Astrocyte (in vitro differentiated cells and primary cell): ENCODE measurements around the gene SFT2D2. TPM values are rescaled to one million over a fixed set of nuclear protein-coding genes. Genes with fewer than 3 reads are reported as not detected.

ENCODE experiments used
- DNase-seq: peaks from one replicate; pipeline ENCODE4 v3.0.0-alpha.2; 2010; ENCODE audit warnings: low read depth
- FAIRE-seq: peaks from 2 replicates; lab custom pipeline; 2011; peaks lifted over from hg19 to GRCh38; lab: Jason Lieb, UNC
- H2AFZ ChIP-seq: 2 replicates; pipeline ENCODE4 v1.6.0; 2012; ENCODE audit warnings: low read depth, low read length, inconsistent platforms
- H3K27ac ChIP-seq: 2 replicates; pipeline ENCODE4 v1.5.1; 2011; ENCODE audit warnings: low read depth, low read length, inconsistent platforms
- H3K27me3 ChIP-seq: 2 replicates; pipeline ENCODE4 v1.6.0; 2011; ENCODE audit warnings: low read length, inconsistent platforms; ENCODE audit not compliant: insufficient read depth
- H3K36me3 ChIP-seq: 2 replicates; pipeline ENCODE4 v1.5.1; 2011; ENCODE audit warnings: low read length, inconsistent platforms; ENCODE audit not compliant: insufficient read depth
- H3K4me1 ChIP-seq: 2 replicates; pipeline ENCODE4 v1.5.1; 2011; ENCODE audit warnings: low read length, inconsistent platforms; ENCODE audit not compliant: insufficient read depth
- H3K4me2 ChIP-seq: 2 replicates; pipeline ENCODE4 v1.6.0; 2012; ENCODE audit warnings: low read length, inconsistent platforms
- H3K4me3 ChIP-seq: 2 replicates; pipeline ENCODE4 v1.5.1; 2011; ENCODE audit warnings: low read depth, mild to moderate bottlenecking, low read length, inconsistent platforms; ENCODE audit not compliant: insufficient read depth
- H3K79me2 ChIP-seq: 2 replicates; pipeline ENCODE4 v1.6.0; 2012; ENCODE audit warnings: mild to moderate bottlenecking, low read length, inconsistent platforms; ENCODE audit not compliant: insufficient read depth
- H3K9ac ChIP-seq: 2 replicates; pipeline ENCODE4 v1.6.0; 2012; ENCODE audit warnings: mild to moderate bottlenecking, low read length, inconsistent platforms
- H3K9me3 ChIP-seq: 2 replicates; pipeline ENCODE4 v1.5.1; 2012; ENCODE audit warnings: low read depth, mild to moderate bottlenecking, low read length, inconsistent platforms; ENCODE audit not compliant: insufficient read depth
- H4K20me1 ChIP-seq: 2 replicates; pipeline ENCODE4 v1.6.0; 2012; ENCODE audit warnings: low read length, inconsistent platforms; ENCODE audit not compliant: insufficient read depth
- H3K27ac Mint-ChIP-seq: one replicate; pipeline ENCODE4 v1.8.0; 2021; ENCODE audit warnings: mild to moderate bottlenecking, mixed read lengths; ENCODE audit not compliant: unreplicated experiment
- H3K27me3 Mint-ChIP-seq: one replicate; pipeline ENCODE4 v1.8.0; 2021; ENCODE audit warnings: low read depth, mixed read lengths; ENCODE audit not compliant: unreplicated experiment
- H3K36me3 Mint-ChIP-seq: one replicate; pipeline ENCODE4 v1.8.0; 2021; ENCODE audit warnings: low read depth, mixed read lengths; ENCODE audit not compliant: unreplicated experiment
- H3K4me1 Mint-ChIP-seq: one replicate; pipeline ENCODE4 v1.8.0; 2021; ENCODE audit warnings: low read depth, mixed read lengths; ENCODE audit not compliant: unreplicated experiment
- H3K4me3 Mint-ChIP-seq: one replicate; pipeline ENCODE4 v1.8.0; 2021; ENCODE audit warnings: mild to moderate bottlenecking, moderate library complexity, mixed read lengths; ENCODE audit not compliant: unreplicated experiment
- H3K9me3 Mint-ChIP-seq: one replicate; pipeline ENCODE4 v1.8.0; 2021; ENCODE audit warnings: mild to moderate bottlenecking, mixed read lengths; ENCODE audit not compliant: unreplicated experiment
- CTCF ChIP-seq: IDR thresholded peaks from 2 replicates; pipeline ENCODE4 v1.5.1; 2011; ENCODE audit warnings: low read depth, mild to moderate bottlenecking, inconsistent platforms, low read length, moderate library complexity; ENCODE audit not compliant: insufficient read depth
- EZH2 ChIP-seq: IDR thresholded peaks from 2 replicates; pipeline ENCODE4 v1.6.1; 2012; ENCODE audit warnings: mild to moderate bottlenecking, low read length, inconsistent platforms; ENCODE audit not compliant: insufficient read depth
- total RNA-seq: library from RNA; stranded (reverse); gene quantifications from 2 replicates; pipeline ENCODE4 v1.2.1, GENCODE V29; 2021

The SFT2D2 gene
- total RNA-seq, 1 donor from 2014 or later = 73.4 TPM

GRCh38 chr1:168178638-168179437 lies 47.0 kb upstream of the SFT2D2 start, which contains the start of gene TIPRL:
TIPRL (plus strand) TSS chr1:168178962; CDS start chr1:168179078, 116 bp downstream.
- H3K27ac Mint-ChIP-seq = no peak within 1 kb of the TSS
- Histone ChIP-seq H3K27me3 (no peaks in the 10 kb centered on the region), H3K9me3 (no peaks in the 10 kb centered on the region), H3K79me2 (peaks cover 48% of the 10 kb centered on the region), H3K4me1 (peaks cover 10% of the 10 kb centered on the region), H4K20me1 (peaks cover 16% of the 10 kb centered on the region), H3K4me2 (peak within 1 kb of the TSS; percentile 96), H2AFZ (peak within 1 kb of the TSS; percentile 95), H3K9ac (peak within 1 kb of the TSS; percentile 97), H3K36me3 (no peaks in the 10 kb centered on the region), H3K4me3 (peak within 1 kb of the TSS; percentile 99), H3K27ac (peak within 1 kb of the TSS; percentile 89)
- DNase-seq (peak; percentile 99), FAIRE-seq (peak; percentile 71)
- H3K27me3 Mint-ChIP-seq = no peaks in the 10 kb centered on the region
- H3K9me3 Mint-ChIP-seq = no peaks in the 10 kb centered on the region
- H3K4me1 Mint-ChIP-seq = no peaks in the 10 kb centered on the region
- peak; percentile 21 for TF ChIP-seq CTCF
- TF ChIP-seq EZH2 = no peak
- no peak within 1 kb of the TSS for H3K4me3 Mint-ChIP-seq
- H3K36me3 Mint-ChIP-seq = no peaks in the 10 kb centered on the region

- H3K27me3 ChIP-seq = no peaks in the 10 kb centered on the region
- Mint-ChIP-seq H3K4me1 (no peaks in the 10 kb centered on the region), H3K27me3 (no peaks in the 10 kb centered on the region), H3K36me3 (no peaks in the 10 kb centered on the region), H3K4me3 (no peak overlapping the region), H3K9me3 (no peaks in the 10 kb centered on the region), H3K27ac (no peak overlapping the region)
- FAIRE-seq = no peak
- H3K27ac ChIP-seq = peak overlapping the region; percentile 89
- peaks cover 18% of the 10 kb centered on the region for H4K20me1 ChIP-seq
- peak overlapping the region; percentile 96 for H3K4me2 ChIP-seq
- peak; percentile 9 for DNase-seq
- peaks cover 54% of the 10 kb centered on the region for H3K79me2 ChIP-seq
- H3K9ac ChIP-seq = peak overlapping the region; percentile 97
- TF ChIP-seq EZH2 (no peak), CTCF (no peak)
- no peaks in the 10 kb centered on the region for H3K36me3 ChIP-seq
- peaks cover 10% of the 10 kb centered on the region for H3K4me1 ChIP-seq
- H3K4me3 ChIP-seq = peak overlapping the region; percentile 99
- H2AFZ ChIP-seq = peak overlapping the region; percentile 95
- no peaks in the 10 kb centered on the region for H3K9me3 ChIP-seq
Measured at GRCh38 chr1:168179438-168180147, 46.2 kb upstream of the SFT2D2 start.
